ENCODE results near the gene B4GALT4.

Gene B4GALT4

DNA sequence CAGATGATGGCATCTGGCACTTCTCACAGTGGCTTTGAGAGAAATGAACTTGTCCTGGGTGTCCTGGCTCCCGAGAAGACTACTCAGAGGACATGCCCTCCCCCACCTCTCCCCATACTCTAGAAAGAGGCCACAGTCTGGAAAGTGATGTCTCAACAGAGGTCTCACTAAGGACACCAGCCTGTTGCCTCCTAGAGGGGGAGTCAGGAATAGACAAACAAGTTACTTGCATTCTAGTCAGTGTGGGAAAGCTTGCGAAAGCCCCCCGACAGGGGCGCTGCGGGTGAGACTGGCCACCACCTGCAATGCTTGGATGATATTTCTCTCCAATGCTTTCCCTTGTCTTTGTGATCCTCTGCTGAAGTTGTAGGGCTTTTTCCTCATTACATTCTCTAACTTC, 17.2 kb downstream of the B4GALT4 start:
- TF ChIP-seq POLR2A (IDR thresholded peaks at IDR 0.05; ENCODE audit: low read depth, low read length): no peak
- no peak for TF ChIP-seq POLR2AphosphoS5 (IDR thresholded peaks at IDR 0.05; ENCODE audit: low read depth, low read length)
- no peak for TF ChIP-seq PAX5 (IDR thresholded peaks at IDR 0.05; ENCODE audit: insufficient read depth, low read length, severe bottlenecking)
- TF ChIP-seq SPI1 (IDR thresholded peaks at IDR 0.05; ENCODE audit: low read depth, low read length): no peak
- no peak for FAIRE-seq
- no peak for DNase-seq (ENCODE audit: insufficient read length, low spot score)

DNA sequence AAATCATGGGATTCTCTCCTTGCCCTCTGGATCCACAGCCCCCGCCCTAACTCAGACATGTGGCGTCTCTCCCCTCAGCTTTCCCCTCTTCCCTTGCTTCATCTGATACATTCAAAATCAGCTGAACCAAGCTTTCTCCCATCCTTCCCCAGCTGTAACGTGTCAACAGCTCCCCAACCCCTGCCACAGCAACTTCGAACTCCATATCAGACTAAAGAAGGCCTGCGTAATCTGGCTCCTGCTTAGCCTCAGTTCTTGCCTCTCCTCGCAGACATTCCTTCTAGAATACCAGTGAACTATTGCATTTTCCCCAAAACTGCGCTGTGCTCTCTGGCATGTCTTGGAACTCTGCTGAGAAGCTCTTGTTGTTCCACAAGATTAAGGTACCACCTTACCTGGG, 18.3 kb downstream of the B4GALT4 start:
- DNase-seq (ENCODE audit: insufficient read length, low spot score): no peak
- FAIRE-seq: no peak
- no peak for TF ChIP-seq SPI1 (IDR thresholded peaks at IDR 0.05; ENCODE audit: low read depth, low read length)
- TF ChIP-seq POLR2AphosphoS5 (IDR thresholded peaks at IDR 0.05; ENCODE audit: low read depth, low read length): no peak
- no peak for TF ChIP-seq TAF1 (IDR thresholded peaks at IDR 0.05; ENCODE audit: low read depth, low read length)
- no peak for TF ChIP-seq PAX5 (IDR thresholded peaks at IDR 0.05; ENCODE audit: insufficient read depth, low read length, severe bottlenecking)
- no peak for TF ChIP-seq POU2F2 (IDR thresholded peaks at IDR 0.05; ENCODE audit: low read depth, low read length)
- TF ChIP-seq POLR2A (IDR thresholded peaks at IDR 0.05; ENCODE audit: low read depth, low read length): no peak

DNA sequence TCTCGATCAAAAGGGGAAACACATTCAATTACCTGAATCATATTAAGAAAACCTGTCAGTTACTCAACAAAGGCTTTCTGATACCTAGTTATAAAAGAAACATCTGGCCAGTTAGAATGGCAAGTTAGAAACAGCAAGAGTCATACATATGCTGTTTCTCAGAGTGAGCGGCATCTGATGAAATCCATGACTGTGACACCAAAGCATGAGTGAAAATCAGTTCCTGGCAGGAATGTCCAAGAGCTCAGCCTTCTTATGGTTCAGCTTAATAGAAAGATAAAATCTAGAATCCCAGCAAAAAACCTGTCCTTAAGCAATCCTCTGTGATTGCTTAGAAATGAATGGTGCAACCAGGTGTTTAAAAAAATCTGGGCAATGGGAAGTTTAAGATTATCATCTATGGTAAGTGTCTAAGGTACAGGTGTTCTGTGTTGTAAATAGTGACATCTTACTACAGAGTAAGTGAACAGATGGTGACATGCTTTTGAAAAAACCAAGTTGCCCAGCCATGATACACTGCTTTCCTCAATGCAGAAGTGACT, 18.8 kb downstream of the B4GALT4 start:
- FAIRE-seq (no peak), DNase-seq (ENCODE audit: insufficient read length, low spot score) (no peak)
- no peak for TF ChIP-seq POLR2AphosphoS5 (IDR thresholded peaks at IDR 0.05; ENCODE audit: low read depth, low read length)
- no peak for TF ChIP-seq PAX5 (IDR thresholded peaks at IDR 0.05; ENCODE audit: insufficient read depth, low read length, severe bottlenecking)
- TF ChIP-seq POLR2A (IDR thresholded peaks at IDR 0.05; ENCODE audit: low read depth, low read length): no peak
- TF ChIP-seq SPI1 (IDR thresholded peaks at IDR 0.05; ENCODE audit: low read depth, low read length): no peak

DNA sequence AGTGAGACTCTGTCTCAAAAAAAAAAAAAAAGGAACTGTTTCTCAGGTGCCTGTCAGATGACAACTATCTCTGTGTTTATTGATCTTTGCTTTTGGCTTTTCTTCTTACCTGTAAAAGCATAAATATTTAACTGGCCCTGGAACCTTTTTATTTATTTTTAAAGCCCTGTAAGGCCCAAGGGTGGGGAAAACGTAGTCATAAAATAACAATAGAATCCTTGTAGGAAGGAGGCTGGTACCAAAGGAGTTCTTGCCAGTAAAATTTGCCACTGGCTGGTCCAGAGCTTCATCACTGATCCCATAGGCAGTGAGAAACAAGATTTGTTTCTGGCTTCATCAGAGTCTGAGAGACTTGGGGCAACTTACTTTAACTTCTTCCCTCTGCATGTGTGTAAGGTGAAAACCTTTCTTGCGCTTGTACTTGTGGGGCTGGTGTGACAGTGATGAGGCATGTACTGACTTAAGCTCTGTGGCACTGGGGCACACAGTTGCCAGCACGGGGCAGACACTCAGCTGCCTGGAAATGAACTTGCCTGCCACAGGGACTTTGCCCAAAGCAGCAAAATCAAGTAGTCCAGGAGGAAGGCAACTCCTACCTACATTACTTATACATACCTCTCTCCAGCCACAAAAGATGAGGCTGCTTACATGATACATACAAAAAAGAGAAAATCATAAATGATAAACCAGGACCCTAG, 19.6 kb downstream of the B4GALT4 start:
- no peak for TF ChIP-seq PAX5 (IDR thresholded peaks at IDR 0.05; ENCODE audit: insufficient read depth, low read length, severe bottlenecking)
- no peak for TF ChIP-seq TAF1 (IDR thresholded peaks at IDR 0.05; ENCODE audit: low read depth, low read length)
- no peak for TF ChIP-seq POLR2AphosphoS5 (IDR thresholded peaks at IDR 0.05; ENCODE audit: low read depth, low read length)
- no peak for TF ChIP-seq POU2F2 (IDR thresholded peaks at IDR 0.05; ENCODE audit: low read depth, low read length)
- TF ChIP-seq POLR2A (IDR thresholded peaks at IDR 0.05; ENCODE audit: low read depth, low read length): no peak
- no peak for TF ChIP-seq SPI1 (IDR thresholded peaks at IDR 0.05; ENCODE audit: low read depth, low read length)
- FAIRE-seq (no peak), DNase-seq (ENCODE audit: insufficient read length, low spot score) (no peak)

DNA sequence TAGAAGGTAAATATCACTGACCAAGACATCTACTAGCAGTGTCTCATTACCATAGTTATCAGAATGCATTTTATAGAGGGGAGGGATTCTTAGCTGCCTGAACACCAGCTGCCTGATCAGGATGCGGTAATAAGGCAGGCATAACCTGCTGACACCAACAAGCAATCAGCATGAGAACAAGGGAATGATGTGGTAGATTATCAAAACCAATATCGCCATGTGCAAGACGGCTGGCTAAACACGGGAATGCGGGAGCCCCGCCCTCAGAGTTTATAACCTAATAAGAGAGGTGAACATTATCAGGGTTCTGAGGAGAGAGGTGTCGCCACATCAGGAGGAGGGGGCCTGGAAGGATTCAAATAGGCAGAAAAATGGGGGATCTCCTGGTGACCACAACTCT, 20.5 kb downstream of the B4GALT4 start:
- TF ChIP-seq SPI1 (IDR thresholded peaks at IDR 0.05; ENCODE audit: low read depth, low read length) (no peak), POLR2AphosphoS5 (IDR thresholded peaks at IDR 0.05; ENCODE audit: low read depth, low read length) (no peak), TAF1 (IDR thresholded peaks at IDR 0.05; ENCODE audit: low read depth, low read length) (no peak), PAX5 (IDR thresholded peaks at IDR 0.05; ENCODE audit: insufficient read depth, low read length, severe bottlenecking) (no peak), POU2F2 (IDR thresholded peaks at IDR 0.05; ENCODE audit: low read depth, low read length) (no peak), POLR2A (IDR thresholded peaks at IDR 0.05; ENCODE audit: low read depth, low read length) (no peak)
- FAIRE-seq (no peak), DNase-seq (ENCODE audit: insufficient read length, low spot score) (no peak)

DNA sequence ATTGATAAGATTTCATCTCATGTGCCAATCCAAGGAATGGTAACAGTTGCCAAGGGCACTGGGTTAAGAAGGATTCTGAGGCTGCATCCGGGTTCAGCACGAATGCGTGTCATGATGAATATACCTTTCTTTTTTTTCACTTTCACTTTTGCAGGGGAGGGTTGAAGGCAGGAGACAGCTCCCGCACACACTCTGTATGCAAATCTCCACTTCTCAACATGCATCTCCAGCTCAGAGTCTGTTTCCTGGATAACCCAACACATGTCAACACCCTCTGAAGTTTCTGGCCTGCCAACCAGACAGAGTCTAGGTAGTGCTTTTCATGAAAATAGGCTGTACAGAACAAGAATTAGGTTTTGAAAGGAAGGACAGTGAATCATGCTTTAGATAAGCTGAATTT, 21.6 kb downstream of the B4GALT4 start:
- TF ChIP-seq TAF1 (IDR thresholded peaks at IDR 0.05; ENCODE audit: low read depth, low read length) (no peak), POLR2A (IDR thresholded peaks at IDR 0.05; ENCODE audit: low read depth, low read length) (no peak)
- DNase-seq (ENCODE audit: insufficient read length, low spot score): no peak
- no peak for FAIRE-seq

DNA sequence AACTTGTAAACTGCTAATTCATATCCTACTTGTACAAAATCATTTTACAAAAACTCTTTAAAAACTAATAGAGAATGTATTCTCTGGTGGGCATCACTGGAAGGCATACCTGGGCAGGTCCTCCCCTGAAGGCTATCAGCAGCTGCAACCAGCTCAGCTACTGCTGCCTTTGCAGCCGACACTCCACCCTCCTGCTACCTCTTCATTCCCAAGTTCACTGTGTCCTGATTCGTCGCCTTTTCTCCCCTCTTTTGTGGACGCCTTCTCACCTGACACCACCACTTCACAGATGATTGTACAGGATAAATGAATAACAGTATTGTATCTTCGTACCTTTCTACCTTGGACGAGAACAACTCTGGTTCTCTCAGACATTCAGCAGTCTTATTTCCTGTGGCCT, 28.9 kb downstream of the B4GALT4 start:
- DNase-seq (ENCODE audit: insufficient read length, low spot score) (no peak), FAIRE-seq (no peak)
- TF ChIP-seq POLR2A (IDR thresholded peaks at IDR 0.05; ENCODE audit: low read depth, low read length) (no peak), POU2F2 (IDR thresholded peaks at IDR 0.05; ENCODE audit: low read depth, low read length) (no peak), PAX5 (IDR thresholded peaks at IDR 0.05; ENCODE audit: insufficient read depth, low read length, severe bottlenecking) (no peak), POLR2AphosphoS5 (IDR thresholded peaks at IDR 0.05; ENCODE audit: low read depth, low read length) (no peak), TAF1 (IDR thresholded peaks at IDR 0.05; ENCODE audit: low read depth, low read length) (no peak), SPI1 (IDR thresholded peaks at IDR 0.05; ENCODE audit: low read depth, low read length) (no peak)

DNA sequence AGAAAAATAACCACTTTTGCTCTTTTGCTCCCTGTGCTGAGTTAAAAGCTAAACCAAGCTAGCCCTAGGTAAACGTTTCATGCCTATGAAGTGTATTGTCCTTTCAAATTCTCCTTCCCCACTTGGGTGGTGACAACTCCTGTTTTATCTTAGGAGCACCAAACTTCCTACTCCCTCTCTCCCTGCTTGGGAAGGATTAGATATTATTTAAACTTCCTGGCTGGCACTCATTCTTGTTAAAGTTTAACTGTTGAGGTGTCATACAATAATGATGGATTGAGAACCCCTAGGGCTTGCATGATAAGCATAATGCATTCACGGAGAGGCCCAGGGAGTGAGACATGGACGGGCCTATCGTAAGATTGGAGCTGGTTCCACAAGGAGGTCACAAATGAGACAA, 29.5 kb downstream of the B4GALT4 start:
- TF ChIP-seq POLR2A (IDR thresholded peaks at IDR 0.05; ENCODE audit: low read depth, low read length) (no peak), SPI1 (IDR thresholded peaks at IDR 0.05; ENCODE audit: low read depth, low read length) (no peak), POLR2AphosphoS5 (IDR thresholded peaks at IDR 0.05; ENCODE audit: low read depth, low read length) (no peak), PAX5 (IDR thresholded peaks at IDR 0.05; ENCODE audit: insufficient read depth, low read length, severe bottlenecking) (no peak), TAF1 (IDR thresholded peaks at IDR 0.05; ENCODE audit: low read depth, low read length) (no peak), POU2F2 (IDR thresholded peaks at IDR 0.05; ENCODE audit: low read depth, low read length) (no peak)
- FAIRE-seq (no peak), DNase-seq (ENCODE audit: insufficient read length, low spot score) (no peak)

DNA sequence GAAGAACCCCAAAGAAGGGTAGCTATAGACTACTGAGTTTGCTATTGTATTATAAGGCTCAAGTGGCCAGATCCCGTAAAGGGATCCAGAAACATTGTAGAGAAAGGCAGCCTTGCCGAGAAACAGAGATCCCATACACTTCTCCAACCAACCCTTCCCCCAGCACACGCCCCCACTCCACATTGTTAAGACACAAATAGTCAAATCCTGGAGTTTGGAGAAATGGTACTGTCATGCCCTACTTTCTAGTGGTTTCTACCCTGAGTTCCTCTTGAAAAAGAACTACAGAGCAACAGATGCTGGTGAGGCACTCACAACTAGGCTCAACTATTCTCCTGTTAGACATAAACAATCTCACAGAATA, 33.2 kb downstream of the B4GALT4 start:
- FAIRE-seq (peak; percentile 68), DNase-seq (ENCODE audit: insufficient read length, low spot score) (no peak)
- TF ChIP-seq POLR2AphosphoS5 (IDR thresholded peaks at IDR 0.05; ENCODE audit: low read depth, low read length) (no peak), PAX5 (IDR thresholded peaks at IDR 0.05; ENCODE audit: insufficient read depth, low read length, severe bottlenecking) (no peak), POU2F2 (IDR thresholded peaks at IDR 0.05; ENCODE audit: low read depth, low read length) (no peak), SPI1 (IDR thresholded peaks at IDR 0.05; ENCODE audit: low read depth, low read length) (no peak), TAF1 (IDR thresholded peaks at IDR 0.05; ENCODE audit: low read depth, low read length) (no peak), POLR2A (IDR thresholded peaks at IDR 0.05; ENCODE audit: low read depth, low read length) (no peak)

All from GM12891 (cell line).